ENCODE results near the gene SPSB4. TPM values are rescaled to one million over a fixed set of nuclear protein-coding genes. Genes with fewer than 3 reads are reported as not detected.

SPSB4 gene
- total RNA-seq, 1 donor from 2014 or later = not detected

DNA sequence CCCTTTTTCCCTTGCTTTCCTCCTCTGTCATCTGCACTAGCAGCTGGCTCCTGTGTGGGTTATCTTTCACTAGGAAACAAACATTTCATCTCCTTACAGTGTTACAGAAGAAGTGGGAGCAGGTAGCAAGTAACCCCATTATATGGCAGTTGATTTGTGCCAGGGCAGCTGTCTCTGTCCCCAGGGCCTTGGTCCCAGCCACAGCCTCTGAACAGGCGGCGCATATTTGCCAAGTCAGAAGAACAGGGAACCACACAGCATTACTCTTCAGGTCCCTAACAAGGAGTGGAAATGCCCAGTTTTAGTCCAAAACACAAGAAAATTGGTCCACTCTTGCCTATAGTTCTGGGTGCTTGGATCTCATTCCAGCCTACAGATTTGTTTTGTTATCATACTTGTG, 99.8 kb downstream of the SPSB4 start:
- Mint-ChIP-seq H3K27ac (no peak overlapping the region), H3K4me3 (no peak overlapping the region), H3K27me3 (peaks cover 14% of the 10 kb centered on the region), H3K4me1 (no peaks in the 10 kb centered on the region), H3K9me3 (no peaks in the 10 kb centered on the region), H3K36me3 (ENCODE audit: low read depth) (no peaks in the 10 kb centered on the region)
- no peak for ATAC-seq (ENCODE audit: low read depth)
- TF ChIP-seq, protein P1, sequence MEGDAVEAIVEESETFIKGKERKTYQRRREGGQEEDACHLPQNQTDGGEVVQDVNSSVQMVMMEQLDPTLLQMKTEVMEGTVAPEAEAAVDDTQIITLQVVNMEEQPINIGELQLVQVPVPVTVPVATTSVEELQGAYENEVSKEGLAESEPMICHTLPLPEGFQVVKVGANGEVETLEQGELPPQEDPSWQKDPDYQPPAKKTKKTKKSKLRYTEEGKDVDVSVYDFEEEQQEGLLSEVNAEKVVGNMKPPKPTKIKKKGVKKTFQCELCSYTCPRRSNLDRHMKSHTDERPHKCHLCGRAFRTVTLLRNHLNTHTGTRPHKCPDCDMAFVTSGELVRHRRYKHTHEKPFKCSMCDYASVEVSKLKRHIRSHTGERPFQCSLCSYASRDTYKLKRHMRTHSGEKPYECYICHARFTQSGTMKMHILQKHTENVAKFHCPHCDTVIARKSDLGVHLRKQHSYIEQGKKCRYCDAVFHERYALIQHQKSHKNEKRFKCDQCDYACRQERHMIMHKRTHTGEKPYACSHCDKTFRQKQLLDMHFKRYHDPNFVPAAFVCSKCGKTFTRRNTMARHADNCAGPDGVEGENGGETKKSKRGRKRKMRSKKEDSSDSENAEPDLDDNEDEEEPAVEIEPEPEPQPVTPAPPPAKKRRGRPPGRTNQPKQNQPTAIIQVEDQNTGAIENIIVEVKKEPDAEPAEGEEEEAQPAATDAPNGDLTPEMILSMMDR (IDR thresholded peaks at IDR 0.05) = no peak
- DNase-seq = no peak
- POLR2A ChIA-PET = no interaction called here
- intact Hi-C loops (cut with micrococcal nuclease) = no loop called here
- CTCF ChIA-PET = no interaction called here

DNA sequence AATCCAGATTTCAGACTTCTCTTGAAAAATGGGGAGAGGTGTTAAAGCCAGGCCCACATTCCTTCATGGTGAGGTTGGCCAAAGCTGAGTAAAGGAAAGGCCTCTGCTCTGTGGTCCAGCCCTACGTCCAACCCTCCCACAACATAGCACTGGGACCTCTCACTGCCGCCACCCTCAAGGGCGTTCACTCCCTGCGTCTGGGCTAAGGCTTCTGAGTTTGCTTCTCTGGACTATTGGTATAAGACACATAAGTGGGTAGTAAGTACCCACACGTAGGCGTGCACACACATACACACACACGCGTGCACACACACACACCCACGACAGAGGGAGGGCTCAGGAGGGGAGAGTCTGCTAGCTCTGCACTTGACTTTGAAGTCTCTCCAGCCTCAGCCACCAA, 100.3 kb downstream of the SPSB4 start:
- H3K4me1 Mint-ChIP-seq = no peaks in the 10 kb centered on the region
- ChIA-PET POLR2A (no interaction called here), CTCF (no interaction called here)
- H3K27me3 Mint-ChIP-seq = peaks cover 14% of the 10 kb centered on the region
- DNase-seq = no peak
- H3K27ac Mint-ChIP-seq = no peak overlapping the region
- ATAC-seq (ENCODE audit: low read depth) = no peak
- no peaks in the 10 kb centered on the region for H3K9me3 Mint-ChIP-seq
- TF ChIP-seq, protein P1 (IDR thresholded peaks at IDR 0.05) = no peak
- no peak overlapping the region for H3K4me3 Mint-ChIP-seq
- intact Hi-C loops (cut with micrococcal nuclease) = no loop called here
- H3K36me3 Mint-ChIP-seq (ENCODE audit: low read depth) = no peaks in the 10 kb centered on the region

DNA sequence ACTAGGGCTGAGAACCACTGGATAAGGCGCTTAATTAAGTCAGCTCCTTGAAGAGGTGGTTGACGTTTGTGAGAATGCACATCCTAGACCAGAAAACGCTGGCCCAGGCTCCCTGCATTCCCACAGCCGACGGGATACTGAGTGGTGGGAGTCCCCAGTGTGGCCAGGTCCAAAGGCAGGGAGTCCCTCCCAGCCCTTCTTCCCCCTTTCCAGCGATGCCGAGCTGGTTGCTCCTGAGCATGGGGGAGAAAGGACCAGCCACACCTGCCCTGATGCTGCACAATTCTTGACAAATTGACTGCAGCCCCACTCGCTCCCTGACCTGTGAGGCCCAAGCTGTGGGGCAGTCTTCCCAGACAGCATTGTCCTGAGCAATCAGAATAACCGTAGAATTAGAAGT, 101.0 kb downstream of the SPSB4 start:
- TF ChIP-seq, protein P1 (IDR thresholded peaks at IDR 0.05) = no peak
- ChIA-PET POLR2A (no interaction called here), CTCF (no interaction called here)
- no peak overlapping the region for H3K4me3 Mint-ChIP-seq
- DNase-seq (no peak), ATAC-seq (ENCODE audit: low read depth) (no peak)
- H3K36me3 Mint-ChIP-seq (ENCODE audit: low read depth) = no peaks in the 10 kb centered on the region
- H3K9me3 Mint-ChIP-seq = no peaks in the 10 kb centered on the region
- H3K27ac Mint-ChIP-seq = no peak overlapping the region
- H3K27me3 Mint-ChIP-seq = peaks cover 14% of the 10 kb centered on the region
- no peaks in the 10 kb centered on the region for H3K4me1 Mint-ChIP-seq
- intact Hi-C loops (cut with micrococcal nuclease) = no loop called here

DNA sequence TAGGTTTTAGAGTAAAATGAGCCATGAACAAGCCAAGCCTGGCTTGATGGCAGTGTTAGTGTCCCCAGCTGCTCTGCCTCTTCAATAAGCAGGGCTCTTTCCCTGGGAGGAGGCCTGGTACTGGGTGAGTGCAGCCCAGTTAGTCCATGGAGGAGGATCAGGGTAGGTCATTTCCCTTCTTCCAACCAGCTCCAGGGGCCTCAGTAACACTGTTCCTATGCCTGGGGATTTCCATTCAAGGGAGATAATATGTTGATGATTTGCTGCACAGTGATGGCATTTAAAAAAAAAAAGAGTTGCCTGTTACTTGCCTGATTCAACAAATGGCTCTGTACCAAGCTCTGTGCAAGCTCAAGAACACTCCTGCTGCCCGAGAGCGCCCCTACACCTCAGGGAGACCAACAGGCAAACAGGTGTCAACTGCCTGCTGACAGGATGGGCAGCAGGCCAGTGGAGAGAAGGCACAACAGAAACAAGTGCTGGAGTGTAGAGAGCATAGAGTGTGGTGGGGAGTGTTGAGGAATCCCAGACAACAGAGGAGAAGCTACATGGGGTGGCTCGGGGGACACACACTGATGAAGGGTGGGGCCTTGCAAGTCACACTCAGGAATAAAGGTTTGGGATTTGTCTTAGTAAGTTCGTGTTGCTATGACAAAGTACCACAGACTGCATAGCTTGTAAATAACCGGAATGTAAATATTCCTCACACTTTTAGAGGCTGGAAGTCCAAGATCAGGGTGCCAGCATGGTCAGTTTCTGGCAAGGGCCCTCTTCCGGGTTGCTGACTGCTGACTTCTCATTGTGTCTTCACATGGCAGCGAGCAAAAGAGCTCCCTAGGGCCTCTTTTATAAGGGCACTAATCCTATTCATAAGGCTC, 101.9 kb downstream of the SPSB4 start:
- Mint-ChIP-seq H3K27me3 (peaks cover 14% of the 10 kb centered on the region), H3K4me1 (no peaks in the 10 kb centered on the region), H3K9me3 (no peaks in the 10 kb centered on the region), H3K27ac (no peak overlapping the region), H3K4me3 (no peak overlapping the region), H3K36me3 (ENCODE audit: low read depth) (no peaks in the 10 kb centered on the region)
- ChIA-PET CTCF (no interaction called here), POLR2A (interaction anchor here (0.5 kb wide), 1 partner anchor 1668 kb away, joined by 3 read pairs; no protein-coding TSS in a partner anchor)
- intact Hi-C loops (cut with micrococcal nuclease) = no loop called here
- no peak for DNase-seq
- ATAC-seq (ENCODE audit: low read depth) = no peak
- TF ChIP-seq, protein P1 (IDR thresholded peaks at IDR 0.05) = no peak

DNA sequence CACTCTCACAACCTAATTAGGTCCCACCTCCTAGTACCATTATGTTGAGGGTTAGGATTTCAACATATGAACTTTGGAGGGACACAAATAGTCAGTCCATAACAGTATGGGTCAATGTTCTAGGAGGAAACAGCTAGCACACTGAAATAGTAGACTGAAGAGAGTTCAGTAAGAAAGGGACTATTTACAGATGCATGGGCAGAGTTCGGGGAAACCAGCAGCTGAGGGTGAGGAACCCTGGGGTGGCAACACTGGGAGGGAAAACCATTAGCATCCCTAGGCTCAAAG, 102.5 kb downstream of the SPSB4 start:
- CTCF ChIA-PET = no interaction called here
- TF ChIP-seq, protein P1 (IDR thresholded peaks at IDR 0.05) = no peak

More for the DNA sequence above, 102.5 kb downstream of the SPSB4 start:
- no peaks in the 10 kb centered on the region for H3K9me3 Mint-ChIP-seq
- POLR2A ChIA-PET = interaction anchor here (0.5 kb wide), 1 partner anchor 1668 kb away, joined by 3 read pairs; no protein-coding TSS in a partner anchor
- intact Hi-C loops (cut with micrococcal nuclease) = no loop called here
- H3K4me3 Mint-ChIP-seq = no peak overlapping the region
- peaks cover 14% of the 10 kb centered on the region for H3K27me3 Mint-ChIP-seq
- no peak for DNase-seq
- no peaks in the 10 kb centered on the region for H3K4me1 Mint-ChIP-seq
- no peak for ATAC-seq (ENCODE audit: low read depth)
- no peak overlapping the region for H3K27ac Mint-ChIP-seq
- no peaks in the 10 kb centered on the region for H3K36me3 Mint-ChIP-seq (ENCODE audit: low read depth)

All from activated B cell treated with CpG ODN at 0.5 μM for 24 hours (primary cell).